K562 (cell line): ENCODE data around the gene SUOX. TPM values are rescaled to one million over a fixed set of nuclear protein-coding genes. Genes with fewer than 3 reads are reported as not detected.

Experiments
- ARID3B ChIP-seq: fragments of 250-450 bp; sonication (Bioruptor Pico); IDR thresholded peaks from 2 replicates; pipeline ENCODE4 v1.4.0; 2020; ENCODE audit warnings: borderline replicate concordance
- C11orf30 ChIP-seq: fragments of 450-650 bp; IDR thresholded peaks from 2 replicates; pipeline ENCODE4 v1.6.1; 2016; ENCODE audit warnings: low read depth, mild to moderate bottlenecking
- HMBOX1 ChIP-seq: sonication (generic); IDR thresholded peaks from 2 replicates; pipeline ENCODE4 v1.6.1; 2016
- PCBP1 ChIP-seq: fragments of 200-400 bp; formaldehyde crosslinking; IDR thresholded peaks from 2 replicates; pipeline ENCODE4 v1.6.1; 2018; ENCODE audit warnings: mild to moderate bottlenecking, low read depth, low read length; ENCODE audit not compliant: poor library complexity, severe bottlenecking
- POLR2G ChIP-seq: fragments of 200-400 bp; formaldehyde crosslinking; IDR thresholded peaks from 2 replicates; pipeline ENCODE4 v1.6.1; 2017; ENCODE audit warnings: low read depth, mild to moderate bottlenecking, antibody characterized with exemption, low read length, moderate library complexity
- RBM39 ChIP-seq: fragments of 200-400 bp; formaldehyde crosslinking; optimal IDR thresholded peaks from 2 replicates; pipeline ENCODE3; 2018; ENCODE audit warnings: low read depth, low read length
- SMAD4 ChIP-seq: fragments of 250-450 bp; sonication (Bioruptor Pico); conservative IDR thresholded peaks from 2 replicates; pipeline ENCODE4 v1.8.0; 2021; ENCODE audit warnings: inconsistent platforms, mild to moderate bottlenecking, moderate library complexity
- SOX6 ChIP-seq: fragments of 450-650 bp; IDR thresholded peaks from 2 replicates; pipeline ENCODE4 v1.6.1; 2014; ENCODE audit warnings: mild to moderate bottlenecking
- TSHZ1 ChIP-seq: fragments of 250-450 bp; sonication (Bioruptor Pico); IDR thresholded peaks from 2 replicates; pipeline ENCODE4 v1.4.0; 2020; ENCODE audit warnings: mild to moderate bottlenecking, moderate library complexity
- ZC3H8 ChIP-seq: fragments of 450-650 bp; IDR thresholded peaks from 2 replicates; pipeline ENCODE4 v1.6.1; 2017
- polyA plus RNA-seq, 8 experiments: library from polyadenylated mRNA; depleted of rRNA in 4 of 8; stranded (reverse) in 5 of 8; unstranded in 3 of 8; fragments of >200 nt; fragmentation: Nextera tagmentation in 2 of 8; fragmentation: Illumina TruSeq in 1 of 8; extraction: Ambion mirVana in 2 of 8; extraction: Trizol in 1 of 8; gene quantifications; 2 replicates each; pipeline versions ENCODE4 v1.2.1 to v1.2.3, GENCODE V29; 2011 to 2014; ENCODE audit warnings: inconsistent platforms in 1 of 8, missing spikeins in 1 of 8
- total RNA-seq, 7 experiments: library from RNA; depleted of rRNA in 6 of 7; stranded (reverse); fragments of >200 nt in 6 of 7; fragmentation: Illumina TruSeq in 2 of 7; extraction: Trizol in 2 of 7; gene quantifications; 2 replicates each; pipeline versions ENCODE4 v1.2.1 to v1.2.3, GENCODE V29; 2011 to 2021; ENCODE audit warnings: low replicate concordance in 1 of 7
- TF ChIP-seq, protein P1 (sequence below): fragments of 450-650 bp; IDR thresholded peaks from 2 replicates; pipeline ENCODE4 v1.6.1; 2018; ENCODE audit warnings: mild to moderate bottlenecking, low read depth; ENCODE audit not compliant: partially characterized antibody
- TF ChIP-seq, protein P2 (sequence below): fragments of 250-450 bp; sonication (Bioruptor Pico); IDR thresholded peaks from 2 replicates; pipeline ENCODE4 v1.5.0; 2020; ENCODE audit warnings: mild to moderate bottlenecking, borderline replicate concordance
- TF ChIP-seq, protein P3 (sequence below), 2 experiments: fragments of 450-650 bp in 1 of 2; IDR thresholded peaks; 2 replicates each; pipeline ENCODE4 v1.6.1; 2011 to 2017; ENCODE audit warnings: low read depth in 2 of 2, antibody characterized with exemption in 1 of 2, borderline replicate concordance in 1 of 2, low read length in 1 of 2, mild to moderate bottlenecking in 1 of 2, mixed read lengths in 1 of 2; ENCODE audit not compliant: control insufficient read depth in 1 of 2

Gene SUOX
- total and polyA plus RNA-seq, 9 of the 15 experiments (the other 6 are each of a cell fraction or from before 2014, with no cell fraction given), result 9.2 to 39.7 (median 25.4) TPM

DNA sequence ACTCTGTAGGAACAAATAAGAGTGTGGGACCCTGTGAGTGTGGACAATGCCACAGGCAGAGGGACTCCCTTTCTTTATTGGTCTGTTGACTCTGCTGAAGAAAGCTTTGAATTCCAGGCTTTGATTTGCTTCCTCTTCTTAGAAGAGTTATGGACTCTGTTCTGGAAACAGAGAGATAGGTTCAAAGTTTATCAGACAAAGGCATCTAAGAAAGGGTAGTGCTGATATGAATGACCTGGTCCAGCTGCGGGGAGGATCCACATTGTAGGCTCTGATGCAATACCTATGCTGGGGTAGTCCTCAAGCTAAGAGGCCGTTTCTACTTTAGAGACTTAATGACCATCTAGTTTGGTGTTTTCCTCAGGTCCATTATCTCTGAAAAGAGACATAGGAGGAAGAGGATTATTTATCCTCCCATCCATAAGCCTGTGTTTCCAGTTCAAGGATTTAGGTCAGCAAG lies 13.1 kb downstream of the SUOX start (continued):
- TF ChIP-seq TSHZ1 (CRISPR knock-in tag) (no peak), SOX6 (peak; percentile 91), PCBP1 (no peak), SMAD4 (CRISPR knock-in tag) (peak; percentile 57), HMBOX1 (no peak), ARID3B (CRISPR knock-in tag) (no peak), RBM39 (no peak), POLR2G (no peak), ZC3H8 (no peak), C11orf30 (no peak)
- TF ChIP-seq, protein P1, sequence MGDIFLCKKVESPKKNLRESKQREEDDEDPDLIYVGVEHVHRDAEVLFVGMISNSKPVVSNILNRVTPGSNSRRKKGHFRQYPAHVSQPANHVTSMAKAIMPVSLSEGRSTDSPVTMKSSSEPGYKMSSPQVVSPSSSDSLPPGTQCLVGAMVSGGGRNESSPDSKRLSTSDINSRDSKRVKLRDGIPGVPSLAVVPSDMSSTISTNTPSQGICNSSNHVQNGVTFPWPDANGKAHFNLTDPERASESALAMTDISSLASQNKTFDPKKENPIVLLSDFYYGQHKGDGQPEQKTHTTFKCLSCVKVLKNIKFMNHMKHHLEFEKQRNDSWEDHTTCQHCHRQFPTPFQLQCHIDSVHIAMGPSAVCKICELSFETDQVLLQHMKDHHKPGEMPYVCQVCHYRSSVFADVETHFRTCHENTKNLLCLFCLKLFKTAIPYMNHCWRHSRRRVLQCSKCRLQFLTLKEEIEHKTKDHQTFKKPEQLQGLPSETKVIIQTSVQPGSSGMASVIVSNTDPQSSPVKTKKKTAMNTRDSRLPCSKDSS, result no peak
- TF ChIP-seq, protein P2, sequence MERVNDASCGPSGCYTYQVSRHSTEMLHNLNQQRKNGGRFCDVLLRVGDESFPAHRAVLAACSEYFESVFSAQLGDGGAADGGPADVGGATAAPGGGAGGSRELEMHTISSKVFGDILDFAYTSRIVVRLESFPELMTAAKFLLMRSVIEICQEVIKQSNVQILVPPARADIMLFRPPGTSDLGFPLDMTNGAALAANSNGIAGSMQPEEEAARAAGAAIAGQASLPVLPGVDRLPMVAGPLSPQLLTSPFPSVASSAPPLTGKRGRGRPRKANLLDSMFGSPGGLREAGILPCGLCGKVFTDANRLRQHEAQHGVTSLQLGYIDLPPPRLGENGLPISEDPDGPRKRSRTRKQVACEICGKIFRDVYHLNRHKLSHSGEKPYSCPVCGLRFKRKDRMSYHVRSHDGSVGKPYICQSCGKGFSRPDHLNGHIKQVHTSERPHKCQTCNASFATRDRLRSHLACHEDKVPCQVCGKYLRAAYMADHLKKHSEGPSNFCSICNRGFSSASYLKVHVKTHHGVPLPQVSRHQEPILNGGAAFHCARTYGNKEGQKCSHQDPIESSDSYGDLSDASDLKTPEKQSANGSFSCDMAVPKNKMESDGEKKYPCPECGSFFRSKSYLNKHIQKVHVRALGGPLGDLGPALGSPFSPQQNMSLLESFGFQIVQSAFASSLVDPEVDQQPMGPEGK (CRISPR knock-in tag), result no peak
- TF ChIP-seq, protein P3, sequence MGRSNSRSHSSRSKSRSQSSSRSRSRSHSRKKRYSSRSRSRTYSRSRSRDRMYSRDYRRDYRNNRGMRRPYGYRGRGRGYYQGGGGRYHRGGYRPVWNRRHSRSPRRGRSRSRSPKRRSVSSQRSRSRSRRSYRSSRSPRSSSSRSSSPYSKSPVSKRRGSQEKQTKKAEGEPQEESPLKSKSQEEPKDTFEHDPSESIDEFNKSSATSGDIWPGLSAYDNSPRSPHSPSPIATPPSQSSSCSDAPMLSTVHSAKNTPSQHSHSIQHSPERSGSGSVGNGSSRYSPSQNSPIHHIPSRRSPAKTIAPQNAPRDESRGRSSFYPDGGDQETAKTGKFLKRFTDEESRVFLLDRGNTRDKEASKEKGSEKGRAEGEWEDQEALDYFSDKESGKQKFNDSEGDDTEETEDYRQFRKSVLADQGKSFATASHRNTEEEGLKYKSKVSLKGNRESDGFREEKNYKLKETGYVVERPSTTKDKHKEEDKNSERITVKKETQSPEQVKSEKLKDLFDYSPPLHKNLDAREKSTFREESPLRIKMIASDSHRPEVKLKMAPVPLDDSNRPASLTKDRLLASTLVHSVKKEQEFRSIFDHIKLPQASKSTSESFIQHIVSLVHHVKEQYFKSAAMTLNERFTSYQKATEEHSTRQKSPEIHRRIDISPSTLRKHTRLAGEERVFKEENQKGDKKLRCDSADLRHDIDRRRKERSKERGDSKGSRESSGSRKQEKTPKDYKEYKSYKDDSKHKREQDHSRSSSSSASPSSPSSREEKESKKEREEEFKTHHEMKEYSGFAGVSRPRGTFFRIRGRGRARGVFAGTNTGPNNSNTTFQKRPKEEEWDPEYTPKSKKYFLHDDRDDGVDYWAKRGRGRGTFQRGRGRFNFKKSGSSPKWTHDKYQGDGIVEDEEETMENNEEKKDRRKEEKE (IDR thresholded peaks at IDR 0.05; ENCODE audit: borderline replicate concordance in 1 of 2, control insufficient read depth in 1 of 2, low read depth in 2 of 2, low read length in 1 of 2), result no peak
